GM20000 (cell line): ENCODE measurements around the gene LVRN.

Experiments used
- DNase-seq: peaks from one replicate; pipeline ENCODE4 v3.0.0; 2012; ENCODE audit warnings: low spot score
- CTCF ChIP-seq: IDR thresholded peaks from 2 replicates; pipeline ENCODE4 v1.5.1; 2012; ENCODE audit warnings: mild to moderate bottlenecking, control low read depth; ENCODE audit errors: extremely low read depth, missing control alignments

The LVRN gene

GRCh38 chr5:115948091-115948534, 14.2 kb upstream of the LVRN start:
- no peak for DNase-seq
- TF ChIP-seq CTCF: no peak

- no peak for TF ChIP-seq CTCF
Measured at GRCh38 chr5:115949096-115949495, 13.2 kb upstream of the LVRN start.

GRCh38 chr5:115952588-115952987, 9.7 kb upstream of the LVRN start:
- no peak for DNase-seq
- no peak for TF ChIP-seq CTCF

More at GRCh38 chr5:115949096-115949495, 13.2 kb upstream of the LVRN start:
- DNase-seq: no peak

- TF ChIP-seq CTCF: no peak
- no peak for DNase-seq
Measured at GRCh38 chr5:115954144-115954543, 8.1 kb upstream of the LVRN start.

- DNase-seq: no peak
- TF ChIP-seq CTCF: no peak
Measured at GRCh38 chr5:115956957-115957356, 5.3 kb upstream of the LVRN start.

- peak; percentile 33 for DNase-seq
- no peak for TF ChIP-seq CTCF
Measured at GRCh38 chr5:115961381-115962238, 665 bp upstream of the LVRN start.

- no peak for TF ChIP-seq CTCF
- DNase-seq: peak; percentile 42
Measured at GRCh38 chr5:115962565-115963402, 509 bp downstream of the LVRN start.
